Astrocyte (in vitro differentiated cells and primary cell): ENCODE measurements around the gene DAG1. TPM values are rescaled to one million over a fixed set of nuclear protein-coding genes. Genes with fewer than 3 reads are reported as not detected.

ENCODE experiments used
- DNase-seq: peaks from one replicate; pipeline ENCODE4 v3.0.0-alpha.2; 2010; ENCODE audit warnings: low read depth
- FAIRE-seq: peaks from 2 replicates; lab custom pipeline; 2011; peaks lifted over from hg19 to GRCh38; lab: Jason Lieb, UNC
- H2AFZ ChIP-seq: 2 replicates; pipeline ENCODE4 v1.6.0; 2012; ENCODE audit warnings: low read depth, low read length, inconsistent platforms
- H3K27ac ChIP-seq: 2 replicates; pipeline ENCODE4 v1.5.1; 2011; ENCODE audit warnings: low read depth, low read length, inconsistent platforms
- H3K27me3 ChIP-seq: 2 replicates; pipeline ENCODE4 v1.6.0; 2011; ENCODE audit warnings: low read length, inconsistent platforms; ENCODE audit not compliant: insufficient read depth
- H3K36me3 ChIP-seq: 2 replicates; pipeline ENCODE4 v1.5.1; 2011; ENCODE audit warnings: low read length, inconsistent platforms; ENCODE audit not compliant: insufficient read depth
- H3K4me1 ChIP-seq: 2 replicates; pipeline ENCODE4 v1.5.1; 2011; ENCODE audit warnings: low read length, inconsistent platforms; ENCODE audit not compliant: insufficient read depth
- H3K4me2 ChIP-seq: 2 replicates; pipeline ENCODE4 v1.6.0; 2012; ENCODE audit warnings: low read length, inconsistent platforms
- H3K4me3 ChIP-seq: 2 replicates; pipeline ENCODE4 v1.5.1; 2011; ENCODE audit warnings: low read depth, mild to moderate bottlenecking, low read length, inconsistent platforms; ENCODE audit not compliant: insufficient read depth
- H3K79me2 ChIP-seq: 2 replicates; pipeline ENCODE4 v1.6.0; 2012; ENCODE audit warnings: mild to moderate bottlenecking, low read length, inconsistent platforms; ENCODE audit not compliant: insufficient read depth
- H3K9ac ChIP-seq: 2 replicates; pipeline ENCODE4 v1.6.0; 2012; ENCODE audit warnings: mild to moderate bottlenecking, low read length, inconsistent platforms
- H3K9me3 ChIP-seq: 2 replicates; pipeline ENCODE4 v1.5.1; 2012; ENCODE audit warnings: low read depth, mild to moderate bottlenecking, low read length, inconsistent platforms; ENCODE audit not compliant: insufficient read depth
- H4K20me1 ChIP-seq: 2 replicates; pipeline ENCODE4 v1.6.0; 2012; ENCODE audit warnings: low read length, inconsistent platforms; ENCODE audit not compliant: insufficient read depth
- H3K27ac Mint-ChIP-seq: one replicate; pipeline ENCODE4 v1.8.0; 2021; ENCODE audit warnings: mild to moderate bottlenecking, mixed read lengths; ENCODE audit not compliant: unreplicated experiment
- H3K27me3 Mint-ChIP-seq: one replicate; pipeline ENCODE4 v1.8.0; 2021; ENCODE audit warnings: low read depth, mixed read lengths; ENCODE audit not compliant: unreplicated experiment
- H3K36me3 Mint-ChIP-seq: one replicate; pipeline ENCODE4 v1.8.0; 2021; ENCODE audit warnings: low read depth, mixed read lengths; ENCODE audit not compliant: unreplicated experiment
- H3K4me1 Mint-ChIP-seq: one replicate; pipeline ENCODE4 v1.8.0; 2021; ENCODE audit warnings: low read depth, mixed read lengths; ENCODE audit not compliant: unreplicated experiment
- H3K4me3 Mint-ChIP-seq: one replicate; pipeline ENCODE4 v1.8.0; 2021; ENCODE audit warnings: mild to moderate bottlenecking, moderate library complexity, mixed read lengths; ENCODE audit not compliant: unreplicated experiment
- H3K9me3 Mint-ChIP-seq: one replicate; pipeline ENCODE4 v1.8.0; 2021; ENCODE audit warnings: mild to moderate bottlenecking, mixed read lengths; ENCODE audit not compliant: unreplicated experiment
- EZH2 ChIP-seq: IDR thresholded peaks from 2 replicates; pipeline ENCODE4 v1.6.1; 2012; ENCODE audit warnings: mild to moderate bottlenecking, low read length, inconsistent platforms; ENCODE audit not compliant: insufficient read depth
- total RNA-seq: library from RNA; stranded (reverse); gene quantifications from 2 replicates; pipeline ENCODE4 v1.2.1, GENCODE V29; 2021
- TF ChIP-seq, protein P1 (sequence below): IDR thresholded peaks from 2 replicates; pipeline ENCODE4 v1.5.1; 2011; ENCODE audit warnings: low read depth, mild to moderate bottlenecking, inconsistent platforms, low read length, moderate library complexity; ENCODE audit not compliant: insufficient read depth

The DAG1 gene
- total RNA-seq, 1 donor from 2014 or later = 84.3 TPM

DNA sequence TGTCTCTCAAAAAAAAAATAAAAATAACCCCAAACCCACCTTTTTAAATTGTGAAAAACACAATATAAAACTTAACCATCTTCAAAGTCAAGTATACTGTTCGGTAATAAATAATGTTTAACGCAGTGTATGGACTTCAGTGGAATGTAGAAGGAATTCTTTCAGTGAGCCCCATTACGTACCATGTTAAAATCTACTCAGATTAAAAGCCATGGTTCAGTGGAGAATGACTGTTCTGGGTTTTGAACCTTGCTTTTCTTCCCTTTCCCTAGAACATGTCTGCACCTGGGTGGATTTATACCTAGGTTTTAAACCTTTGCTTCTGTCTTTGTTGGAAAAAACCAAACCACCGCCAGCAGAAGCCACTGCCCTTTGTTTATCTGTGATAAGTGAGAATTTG, 27.5 kb downstream of the DAG1 start:
- no peak for FAIRE-seq

DNA sequence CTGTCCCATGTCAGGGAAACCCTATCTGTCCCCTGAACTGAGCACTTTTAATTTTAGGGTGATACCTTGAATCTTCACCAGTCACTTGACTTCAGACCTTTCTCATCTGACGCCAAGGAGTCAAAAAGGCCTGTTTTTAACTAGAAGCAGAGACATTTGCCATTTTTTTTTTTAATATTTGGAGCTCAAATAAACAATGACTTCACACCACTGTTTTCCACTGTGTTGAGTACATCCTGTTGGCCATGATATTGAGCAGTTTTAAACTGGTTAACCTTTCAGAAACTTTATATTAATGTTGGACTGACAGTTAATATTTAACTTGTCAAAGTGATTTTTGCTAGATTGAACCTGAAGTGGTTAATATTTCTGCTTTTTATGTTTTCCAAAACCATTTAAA, 28.2 kb downstream of the DAG1 start:
- Histone ChIP-seq H3K9me3 (no peaks in the 10 kb centered on the region), H3K36me3 (no peaks in the 10 kb centered on the region), H3K27ac (no peak overlapping the region), H3K4me1 (peaks cover 20% of the 10 kb centered on the region), H3K27me3 (no peaks in the 10 kb centered on the region), H3K9ac (no peak overlapping the region), H3K4me2 (no peak overlapping the region), H4K20me1 (peaks cover 10% of the 10 kb centered on the region), H2AFZ (no peak overlapping the region), H3K79me2 (peaks cover 7% of the 10 kb centered on the region), H3K4me3 (no peak overlapping the region)
- peaks cover 18% of the 10 kb centered on the region for H3K4me1 Mint-ChIP-seq
- FAIRE-seq = no peak
- H3K27ac Mint-ChIP-seq = no peak overlapping the region
- no peak for DNase-seq
- H3K9me3 Mint-ChIP-seq = no peaks in the 10 kb centered on the region
- TF ChIP-seq, protein P1, sequence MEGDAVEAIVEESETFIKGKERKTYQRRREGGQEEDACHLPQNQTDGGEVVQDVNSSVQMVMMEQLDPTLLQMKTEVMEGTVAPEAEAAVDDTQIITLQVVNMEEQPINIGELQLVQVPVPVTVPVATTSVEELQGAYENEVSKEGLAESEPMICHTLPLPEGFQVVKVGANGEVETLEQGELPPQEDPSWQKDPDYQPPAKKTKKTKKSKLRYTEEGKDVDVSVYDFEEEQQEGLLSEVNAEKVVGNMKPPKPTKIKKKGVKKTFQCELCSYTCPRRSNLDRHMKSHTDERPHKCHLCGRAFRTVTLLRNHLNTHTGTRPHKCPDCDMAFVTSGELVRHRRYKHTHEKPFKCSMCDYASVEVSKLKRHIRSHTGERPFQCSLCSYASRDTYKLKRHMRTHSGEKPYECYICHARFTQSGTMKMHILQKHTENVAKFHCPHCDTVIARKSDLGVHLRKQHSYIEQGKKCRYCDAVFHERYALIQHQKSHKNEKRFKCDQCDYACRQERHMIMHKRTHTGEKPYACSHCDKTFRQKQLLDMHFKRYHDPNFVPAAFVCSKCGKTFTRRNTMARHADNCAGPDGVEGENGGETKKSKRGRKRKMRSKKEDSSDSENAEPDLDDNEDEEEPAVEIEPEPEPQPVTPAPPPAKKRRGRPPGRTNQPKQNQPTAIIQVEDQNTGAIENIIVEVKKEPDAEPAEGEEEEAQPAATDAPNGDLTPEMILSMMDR = no peak
- no peak for TF ChIP-seq EZH2
- no peak overlapping the region for H3K4me3 Mint-ChIP-seq
- H3K36me3 Mint-ChIP-seq = peaks cover 3% of the 10 kb centered on the region
- H3K27me3 Mint-ChIP-seq = no peaks in the 10 kb centered on the region

More for the DNA sequence above, 27.5 kb downstream of the DAG1 start:
- no peaks in the 10 kb centered on the region for H3K9me3 ChIP-seq
- TF ChIP-seq, protein P1 = no peak
- TF ChIP-seq EZH2 = no peak
- peaks cover 10% of the 10 kb centered on the region for H4K20me1 ChIP-seq
- no peaks in the 10 kb centered on the region for H3K9me3 Mint-ChIP-seq
- peaks cover 4% of the 10 kb centered on the region for H3K36me3 Mint-ChIP-seq
- no peak overlapping the region for H3K4me2 ChIP-seq
- no peaks in the 10 kb centered on the region for H3K36me3 ChIP-seq
- H3K27ac Mint-ChIP-seq = no peak overlapping the region
- no peak overlapping the region for H3K9ac ChIP-seq
- H3K27ac ChIP-seq = no peak overlapping the region
- peaks cover 20% of the 10 kb centered on the region for H3K4me1 ChIP-seq
- no peak for DNase-seq
- H3K79me2 ChIP-seq = peaks cover 7% of the 10 kb centered on the region
- no peaks in the 10 kb centered on the region for H3K27me3 ChIP-seq
- peaks cover 18% of the 10 kb centered on the region for H3K4me1 Mint-ChIP-seq
- no peak overlapping the region for H3K4me3 ChIP-seq
- H2AFZ ChIP-seq = no peak overlapping the region
- no peak overlapping the region for H3K4me3 Mint-ChIP-seq
- no peaks in the 10 kb centered on the region for H3K27me3 Mint-ChIP-seq

DNA sequence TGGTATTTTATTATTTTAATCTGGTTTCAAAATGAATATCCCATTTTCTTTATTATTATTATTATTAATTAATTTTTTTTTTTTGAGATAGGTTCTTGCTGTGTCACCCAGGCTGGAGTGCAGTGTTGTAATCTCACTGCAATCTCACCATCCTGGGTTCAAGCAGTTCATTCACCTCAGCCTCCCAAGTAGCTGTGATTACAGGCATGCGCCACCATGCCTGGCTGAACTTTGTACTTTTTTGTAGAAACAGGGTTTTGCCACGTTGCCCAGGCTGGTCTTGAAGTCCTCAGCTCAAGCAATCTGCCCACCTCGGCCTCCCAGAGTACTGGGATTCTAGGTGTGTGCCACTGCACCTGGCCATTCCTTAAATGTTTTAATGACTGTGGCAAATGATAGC, 28.6 kb downstream of the DAG1 start:
- no peaks in the 10 kb centered on the region for H3K9me3 ChIP-seq
- no peaks in the 10 kb centered on the region for H3K27me3 ChIP-seq
- H4K20me1 ChIP-seq = peaks cover 7% of the 10 kb centered on the region
- Mint-ChIP-seq H3K36me3 (peaks cover 1% of the 10 kb centered on the region), H3K27me3 (no peaks in the 10 kb centered on the region), H3K27ac (no peak overlapping the region), H3K4me3 (no peak overlapping the region), H3K9me3 (no peaks in the 10 kb centered on the region), H3K4me1 (peaks cover 14% of the 10 kb centered on the region)
- H2AFZ ChIP-seq = no peak overlapping the region
- no peak overlapping the region for H3K9ac ChIP-seq
- H3K4me1 ChIP-seq = peaks cover 16% of the 10 kb centered on the region
- H3K27ac ChIP-seq = no peak overlapping the region
- H3K4me2 ChIP-seq = no peak overlapping the region
- DNase-seq (no peak), FAIRE-seq (no peak)
- no peak overlapping the region for H3K4me3 ChIP-seq
- H3K36me3 ChIP-seq = no peaks in the 10 kb centered on the region
- peaks cover 7% of the 10 kb centered on the region for H3K79me2 ChIP-seq
- TF ChIP-seq, protein P1 = no peak
- TF ChIP-seq EZH2 = no peak
